CD14-positive monocyte (primary cell): Measurements from ENCODE around the gene ATXN1. TPM values are rescaled to one million over a fixed set of nuclear protein-coding genes. Genes with fewer than 3 reads are reported as not detected.

ENCODE experiments used
- DNase-seq, 3 donors: peaks; one replicate each; pipeline ENCODE4 v3.0.0-alpha.2; 2011 to 2022
- H2AFZ ChIP-seq: 2 replicates; pipeline ENCODE4 v1.6.0; 2012; ENCODE audit warnings: mild to moderate bottlenecking, low read depth, low read length, inconsistent platforms; ENCODE audit not compliant: insufficient read depth, poor library complexity, severe bottlenecking
- H3K27ac ChIP-seq, 2 donors: 1 replicate in 1 of 2; 2 replicates in 1 of 2; pipeline ENCODE4 v1.5.1; 2012 to 2013; ENCODE audit warnings: low read length in 2 of 2, control low read depth in 1 of 2, inconsistent platforms in 1 of 2, low read depth in 1 of 2, mild to moderate bottlenecking in 1 of 2
- H3K27me3 ChIP-seq, 2 donors: one replicate each; pipeline versions ENCODE4 v1.6.0 to v1.6.1; 2011 to 2013; ENCODE audit warnings: low read length in 2 of 2; ENCODE audit not compliant: control insufficient read depth in 2 of 2, insufficient read depth in 2 of 2
- H3K36me3 ChIP-seq, 2 donors: replicated peaks in 1 of 2; 1 replicate in 1 of 2; 2 replicates in 1 of 2; pipeline versions ENCODE4 v1.5.1 to v1.6.1; 2012 to 2013; ENCODE audit warnings: low read length in 2 of 2, control low read depth in 1 of 2, inconsistent platforms in 1 of 2, mild to moderate bottlenecking in 1 of 2; ENCODE audit not compliant: insufficient read depth in 2 of 2, control insufficient read depth in 1 of 2
- H3K4me1 ChIP-seq, 2 donors: 1 replicate in 1 of 2; 2 replicates in 1 of 2; pipeline versions ENCODE4 v1.5.1 to v1.6.1; 2012 to 2013; ENCODE audit warnings: low read length in 2 of 2, control low read depth in 1 of 2, inconsistent platforms in 1 of 2, mild to moderate bottlenecking in 1 of 2, moderate library complexity in 1 of 2; ENCODE audit not compliant: insufficient read depth in 2 of 2, control insufficient read depth in 1 of 2
- H3K4me2 ChIP-seq: replicated peaks from 2 replicates; pipeline ENCODE3; 2012; ENCODE audit warnings: low read length, moderate library complexity, mild to moderate bottlenecking; ENCODE audit not compliant: poor library complexity, severe bottlenecking; ENCODE audit errors: extremely low read depth
- H3K4me3 ChIP-seq, 3 experiments: fragments of 200-600 bp in 1 of 3; sonication (generic) in 1 of 3; replicated peaks in 1 of 3; 1 replicate in 2 of 3; 2 replicates in 1 of 3; pipeline ENCODE4 v1.5.1; 2011 to 2013; ENCODE audit warnings: low read length in 3 of 3, mild to moderate bottlenecking in 3 of 3, control low read depth in 2 of 3, low read depth in 2 of 3, inconsistent platforms in 1 of 3, moderate library complexity in 1 of 3
- H3K79me2 ChIP-seq: 2 replicates; pipeline ENCODE4 v1.6.0; 2012; ENCODE audit warnings: mild to moderate bottlenecking, control low read depth, inconsistent platforms, low read length, moderate library complexity; ENCODE audit not compliant: insufficient read depth
- H3K9ac ChIP-seq: 2 replicates; pipeline ENCODE4 v1.6.0; 2017; ENCODE audit warnings: low read length, mild to moderate bottlenecking; ENCODE audit not compliant: insufficient read depth, poor library complexity, severe bottlenecking
- H3K9me3 ChIP-seq, 2 donors: replicated peaks in 1 of 2; 1 replicate in 1 of 2; 2 replicates in 1 of 2; pipeline versions ENCODE4 v1.5.1 to v1.6.1; 2012 to 2013; ENCODE audit warnings: low read length in 2 of 2, control low read depth in 1 of 2; ENCODE audit not compliant: control insufficient read depth in 1 of 2, insufficient read depth in 1 of 2
- H4K20me1 ChIP-seq: 2 replicates; pipeline ENCODE4 v1.6.0; 2012; ENCODE audit warnings: mild to moderate bottlenecking, low read length, control low read depth, moderate library complexity; ENCODE audit not compliant: insufficient read depth
- H3K27ac Mint-ChIP-seq, 7 donors: one replicate each; pipeline ENCODE4 v1.8.0; 2020; ENCODE audit warnings: mild to moderate bottlenecking in 7 of 7, mixed read lengths in 7 of 7, moderate library complexity in 6 of 7, inconsistent platforms in 2 of 7
- H3K27me3 Mint-ChIP-seq, 3 donors: one replicate each; pipeline ENCODE4 v1.8.0; 2021 to 2022; ENCODE audit warnings: low read depth in 3 of 3, mild to moderate bottlenecking in 3 of 3, mixed read lengths in 3 of 3, moderate library complexity in 3 of 3, inconsistent platforms in 1 of 3
- H3K36me3 Mint-ChIP-seq, 2 donors: one replicate each; pipeline ENCODE4 v1.8.0; 2020; ENCODE audit warnings: mixed read lengths in 2 of 2, inconsistent platforms in 1 of 2, mild to moderate bottlenecking in 1 of 2
- H3K4me1 Mint-ChIP-seq: one replicate; pipeline ENCODE4 v1.8.0; 2020; ENCODE audit warnings: mild to moderate bottlenecking, mixed read lengths
- H3K4me3 Mint-ChIP-seq, 2 donors: one replicate each; pipeline ENCODE4 v1.8.0; 2020; ENCODE audit warnings: mild to moderate bottlenecking in 2 of 2, mixed read lengths in 2 of 2, moderate library complexity in 1 of 2
- H3K9me3 Mint-ChIP-seq, 7 donors: one replicate each; pipeline ENCODE4 v1.8.0; 2020 to 2022; ENCODE audit warnings: mixed read lengths in 7 of 7, mild to moderate bottlenecking in 6 of 7, moderate library complexity in 6 of 7, inconsistent platforms in 2 of 7
- CTCF ChIP-seq: fragments of 200-600 bp; IDR thresholded peaks from one replicate; pipeline ENCODE4 v1.8.0; 2022; ENCODE audit warnings: antibody characterized with exemption, mild to moderate bottlenecking
- WGBS: methylation state at CpG from one replicate; pipeline ENCODE4 v1.1.5; 2013; ENCODE audit warnings: missing lambda C conversion rate; ENCODE audit not compliant: insufficient coverage; 5-methylcytosine and 5-hydroxymethylcytosine counted together
- intact Hi-C, 2 donors: fragments of 100-400 bp; cut with micrococcal nuclease; formaldehyde crosslinking; loops; one replicate each; pipeline versions ENCODE4 v1.15.0 to v1.15.1; 2023
- polyA plus RNA-seq, 3 donors: library from polyadenylated mRNA; depleted of rRNA in 1 of 3; unstranded in 2 of 3; stranded (reverse) in 1 of 3; fragments of 300-500 nt in 2 of 3; fragments of >200 nt in 1 of 3; fragmentation: Illumina TruSeq in 2 of 3; gene quantifications; 1 replicate in 2 of 3; 2 replicates in 1 of 3; pipeline ENCODE4 v1.2.3, GENCODE V29; 2012 to 2021

ATXN1 gene
- polyA plus RNA-seq, 3 donors: 8.8 to 19.1 (median 10.9) TPM

GRCh38 chr6:16721977-16722376, 39.3 kb downstream of the ATXN1 start:
- H3K27me3 ChIP-seq: no peaks in the 10 kb centered on the region
- intact Hi-C loops: no loop called here
- H3K9me3 Mint-ChIP-seq: no peaks in the 10 kb centered on the region
- H3K27ac ChIP-seq: no peak overlapping the region
- H4K20me1 ChIP-seq: peaks cover 49% of the 10 kb centered on the region
- H3K36me3 Mint-ChIP-seq: peaks cover 19 to 21% of the 10 kb centered on the region in 2 donors
- no peaks in the 10 kb centered on the region for H3K27me3 Mint-ChIP-seq
- no peak overlapping the region for H3K4me2 ChIP-seq
- peaks cover 72% of the 10 kb centered on the region for H3K79me2 ChIP-seq
- no peak overlapping the region for H3K9ac ChIP-seq
- H2AFZ ChIP-seq: no peak overlapping the region
- peaks cover 52 to 56% of the 10 kb centered on the region in 2 donors for H3K4me1 ChIP-seq
- DNase-seq: no peak
- H3K27ac Mint-ChIP-seq: peak overlapping the region in 1 of 7 donors; percentile 61
- no peaks in the 10 kb centered on the region for H3K9me3 ChIP-seq
- peaks cover 54% of the 10 kb centered on the region for H3K4me1 Mint-ChIP-seq
- no peak overlapping the region for H3K4me3 Mint-ChIP-seq
- WGBS: 100% methylated on average over 1 of the region's 5 CpGs
- no peak overlapping the region for H3K4me3 ChIP-seq
- peaks cover 0 to 3% of the 10 kb centered on the region in 2 donors for H3K36me3 ChIP-seq
- TF ChIP-seq CTCF: no peak

DNA sequence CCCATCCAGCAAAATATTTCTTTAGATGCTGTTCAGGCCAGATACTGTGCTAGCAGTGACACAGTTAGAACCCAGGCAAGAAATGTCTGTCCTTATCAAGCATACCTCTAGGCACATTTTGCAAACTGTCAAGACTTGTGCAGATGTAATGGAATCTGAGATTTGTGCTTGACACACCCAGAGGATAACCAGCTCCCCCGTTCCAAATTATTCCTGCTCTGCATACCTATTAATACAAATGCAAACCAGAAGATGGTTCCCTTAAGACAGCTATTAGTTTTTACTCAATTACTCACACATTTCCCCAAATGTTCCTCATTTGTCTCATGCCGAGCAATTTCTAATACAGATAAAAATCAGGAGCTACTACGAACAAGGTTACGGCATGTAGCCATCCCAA, 40.4 kb downstream of the ATXN1 start:
- peaks cover 83% of the 10 kb centered on the region for H3K79me2 ChIP-seq
- no peak for DNase-seq
- 70% methylated on average over 2 of the region's 4 CpGs for WGBS
- H3K27me3 ChIP-seq: no peaks in the 10 kb centered on the region
- no peak overlapping the region for H2AFZ ChIP-seq
- TF ChIP-seq CTCF: no peak
- peaks cover 0 to 3% of the 10 kb centered on the region in 2 donors for H3K36me3 ChIP-seq
- no peaks in the 10 kb centered on the region for H3K9me3 ChIP-seq
- Mint-ChIP-seq H3K27ac (no peak overlapping the region), H3K4me1 (peaks cover 55% of the 10 kb centered on the region), H3K9me3 (no peaks in the 10 kb centered on the region), H3K27me3 (no peaks in the 10 kb centered on the region), H3K36me3 (peaks cover 23 to 28% of the 10 kb centered on the region in 2 donors), H3K4me3 (no peak overlapping the region)
- peaks cover 47% of the 10 kb centered on the region for H4K20me1 ChIP-seq
- H3K4me2 ChIP-seq: no peak overlapping the region
- no peak overlapping the region for H3K27ac ChIP-seq
- no peak overlapping the region for H3K9ac ChIP-seq
- no peak overlapping the region for H3K4me3 ChIP-seq
- intact Hi-C loops: no loop called here
- peaks cover 48 to 52% of the 10 kb centered on the region in 2 donors for H3K4me1 ChIP-seq
